Measurements from ENCODE around the gene VRTN.

VRTN gene

DNA sequence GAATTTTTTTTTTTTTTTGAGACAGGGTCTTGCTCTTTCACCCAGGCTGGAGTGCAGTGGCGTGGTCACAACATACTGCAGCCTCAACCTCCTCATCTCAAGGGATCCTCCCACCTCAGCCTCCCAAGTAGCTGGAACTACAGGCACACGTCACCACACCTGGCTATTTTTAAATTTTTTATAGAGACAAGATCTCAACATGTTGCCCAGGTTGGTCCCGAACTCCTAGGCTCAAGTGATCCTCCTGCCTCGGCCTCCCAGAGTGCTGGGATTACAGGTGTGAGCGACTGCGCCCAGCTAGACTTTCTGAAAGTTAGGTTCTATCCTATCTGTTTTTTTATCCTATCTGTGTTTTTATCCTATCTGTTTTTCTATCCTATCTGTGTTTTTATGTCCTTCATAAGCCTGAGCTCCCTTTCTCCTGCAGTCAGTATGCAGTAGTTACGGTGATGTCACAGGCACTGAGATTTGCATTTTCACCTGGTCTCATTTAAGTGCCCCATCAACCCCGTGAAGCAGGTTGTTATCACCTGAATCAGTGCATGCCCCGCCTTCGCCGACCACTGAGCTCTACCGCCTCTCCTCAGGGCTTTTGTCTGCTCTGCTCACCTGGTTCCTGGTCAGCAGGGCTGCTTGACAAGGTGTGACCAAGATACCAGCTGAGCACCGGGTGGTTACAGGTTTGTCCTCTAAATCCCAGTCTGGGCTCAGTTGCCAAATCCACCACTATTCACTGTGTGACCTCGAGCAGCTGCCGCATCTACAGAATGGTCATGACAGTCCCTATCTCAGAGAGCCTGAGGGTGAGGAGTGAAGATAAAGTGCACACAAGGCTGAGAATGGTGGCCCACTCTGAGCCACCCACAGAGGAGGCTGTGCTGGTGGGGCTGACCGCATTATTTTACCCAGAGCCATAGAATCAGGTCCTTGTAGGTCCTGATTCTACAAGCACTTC is 44.6 kb downstream of the VRTN start:
- H3K4me2 ChIP-seq: no peak overlapping the region
- H3K27ac ChIP-seq: no peak overlapping the region
- no peaks in the 10 kb centered on the region for H3K36me3 ChIP-seq
- H4K20me1 ChIP-seq: no peaks in the 10 kb centered on the region
- no peak overlapping the region for H3K4me3 ChIP-seq
- peaks cover 30% of the 10 kb centered on the region for H3K4me1 ChIP-seq
- H3K9ac ChIP-seq: no peak overlapping the region
- no peak for TF ChIP-seq Cebpa-rat (IDR thresholded peaks at IDR 0.05)
- no peaks in the 10 kb centered on the region for H3K9me3 ChIP-seq
- no peaks in the 10 kb centered on the region for H3K27me3 ChIP-seq

DNA sequence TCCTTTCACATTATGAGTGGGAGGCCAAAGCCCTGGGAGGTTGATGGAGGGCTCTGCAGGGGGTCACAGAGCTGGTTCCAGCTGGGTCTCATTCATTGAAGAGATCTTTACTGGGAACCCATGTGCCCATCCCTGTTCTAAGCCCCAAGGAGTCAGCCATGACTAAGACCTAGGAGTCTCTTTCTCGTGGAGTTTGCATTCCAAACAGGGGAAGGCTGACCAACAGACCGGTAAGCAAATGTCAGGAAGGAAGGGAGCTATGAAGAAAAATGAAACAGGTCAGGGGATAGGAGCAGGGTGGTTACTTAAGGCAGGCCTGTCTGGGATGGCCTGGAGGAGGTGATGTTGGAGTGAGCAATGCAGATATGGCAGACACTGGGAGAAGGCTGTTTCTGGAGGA is 46.3 kb downstream of the VRTN start:
- H3K4me2 ChIP-seq: no peak overlapping the region
- no peaks in the 10 kb centered on the region for H3K9me3 ChIP-seq
- H3K4me3 ChIP-seq: no peak overlapping the region
- peaks cover 30% of the 10 kb centered on the region for H3K4me1 ChIP-seq
- no peak for TF ChIP-seq Cebpa-rat (IDR thresholded peaks at IDR 0.05)
- H4K20me1 ChIP-seq: no peaks in the 10 kb centered on the region
- H3K9ac ChIP-seq: no peak overlapping the region
- H3K27me3 ChIP-seq: no peaks in the 10 kb centered on the region
- no peaks in the 10 kb centered on the region for H3K36me3 ChIP-seq
- H3K27ac ChIP-seq: no peak overlapping the region

DNA sequence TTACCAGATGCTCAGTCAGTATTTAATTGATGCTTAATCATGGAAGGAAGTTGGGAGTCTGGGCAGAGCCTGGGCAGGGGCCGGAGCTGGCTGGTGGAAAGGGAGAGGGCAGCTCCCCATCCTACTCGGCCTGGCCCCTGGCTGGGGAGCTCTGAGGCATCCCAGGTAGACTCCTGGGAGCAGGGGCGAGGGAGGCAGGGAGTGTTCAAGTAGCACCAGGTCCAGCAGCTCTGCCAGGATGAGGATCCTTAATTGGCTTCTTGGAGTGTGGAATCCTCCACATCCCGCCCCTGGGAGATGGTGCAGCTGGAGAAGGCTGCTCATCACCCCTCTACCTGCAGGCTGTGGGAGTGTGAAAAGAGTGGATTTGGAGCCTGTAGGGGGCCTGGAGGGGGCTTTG is 46.8 kb downstream of the VRTN start:
- Histone ChIP-seq H3K27ac (no peak overlapping the region), H3K9ac (no peak overlapping the region), H3K4me1 (peaks cover 30% of the 10 kb centered on the region), H3K9me3 (no peaks in the 10 kb centered on the region), H3K4me2 (no peak overlapping the region), H3K4me3 (no peak overlapping the region), H3K36me3 (no peaks in the 10 kb centered on the region), H4K20me1 (no peaks in the 10 kb centered on the region), H3K27me3 (no peaks in the 10 kb centered on the region)
- TF ChIP-seq Cebpa-rat (IDR thresholded peaks at IDR 0.05): no peak

GRCh38 chr14:74400031-74400685 is 51.9 kb downstream of the VRTN start:
- peak overlapping the region; percentile 95 for H3K27ac ChIP-seq
- no peak for TF ChIP-seq Cebpa-rat (IDR thresholded peaks at IDR 0.05)
- no peak overlapping the region; the same call in 1 of the 2 replicates for H3K9ac ChIP-seq
- no peaks in the 10 kb centered on the region for H3K36me3 ChIP-seq
- H3K4me1 ChIP-seq: peaks cover 62% of the 10 kb centered on the region
- no peak overlapping the region for H3K4me3 ChIP-seq
- H4K20me1 ChIP-seq: no peaks in the 10 kb centered on the region
- peak overlapping the region; percentile 99 for H3K4me2 ChIP-seq
- H3K27me3 ChIP-seq: no peaks in the 10 kb centered on the region
- no peaks in the 10 kb centered on the region for H3K9me3 ChIP-seq

DNA sequence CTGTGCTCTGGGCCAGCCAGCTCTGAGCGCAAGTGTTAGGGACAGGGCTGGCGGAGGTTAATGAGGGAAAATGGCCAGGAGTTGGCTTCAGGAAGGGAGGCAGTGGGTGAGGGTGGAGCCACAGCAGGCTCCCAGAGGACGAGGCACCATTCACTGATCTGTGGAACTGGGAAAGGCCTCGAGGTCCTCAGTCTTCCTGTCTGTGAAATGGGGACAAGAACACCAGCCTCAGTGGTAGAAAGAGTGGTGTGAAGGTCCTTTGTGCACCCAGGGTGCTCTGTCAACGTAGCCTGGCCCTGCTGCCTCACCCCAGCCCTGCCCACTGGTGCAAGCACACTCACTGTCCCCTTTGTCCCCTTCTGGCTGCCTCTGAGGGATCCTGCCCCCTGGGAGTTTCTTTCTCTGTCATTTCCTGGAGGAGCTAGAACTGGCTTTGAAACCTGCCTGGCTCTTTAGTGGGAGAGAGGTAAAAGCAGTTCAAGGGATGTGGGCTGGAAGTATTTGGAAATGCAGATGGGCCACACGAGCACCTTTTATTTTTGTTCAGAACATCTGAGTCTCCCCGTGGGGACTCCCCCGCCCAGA is 52.7 kb downstream of the VRTN start:
- Histone ChIP-seq H3K36me3 (no peaks in the 10 kb centered on the region), H3K4me3 (peak overlapping the region; percentile 64), H4K20me1 (no peaks in the 10 kb centered on the region), H3K4me2 (peak overlapping the region; percentile 99), H3K27me3 (no peaks in the 10 kb centered on the region), H3K9ac (peak overlapping the region; percentile 84), H3K4me1 (peaks cover 70% of the 10 kb centered on the region), H3K9me3 (no peaks in the 10 kb centered on the region), H3K27ac (peak overlapping the region; percentile 95)
- TF ChIP-seq Cebpa-rat (IDR thresholded peaks at IDR 0.05): no peak

DNA sequence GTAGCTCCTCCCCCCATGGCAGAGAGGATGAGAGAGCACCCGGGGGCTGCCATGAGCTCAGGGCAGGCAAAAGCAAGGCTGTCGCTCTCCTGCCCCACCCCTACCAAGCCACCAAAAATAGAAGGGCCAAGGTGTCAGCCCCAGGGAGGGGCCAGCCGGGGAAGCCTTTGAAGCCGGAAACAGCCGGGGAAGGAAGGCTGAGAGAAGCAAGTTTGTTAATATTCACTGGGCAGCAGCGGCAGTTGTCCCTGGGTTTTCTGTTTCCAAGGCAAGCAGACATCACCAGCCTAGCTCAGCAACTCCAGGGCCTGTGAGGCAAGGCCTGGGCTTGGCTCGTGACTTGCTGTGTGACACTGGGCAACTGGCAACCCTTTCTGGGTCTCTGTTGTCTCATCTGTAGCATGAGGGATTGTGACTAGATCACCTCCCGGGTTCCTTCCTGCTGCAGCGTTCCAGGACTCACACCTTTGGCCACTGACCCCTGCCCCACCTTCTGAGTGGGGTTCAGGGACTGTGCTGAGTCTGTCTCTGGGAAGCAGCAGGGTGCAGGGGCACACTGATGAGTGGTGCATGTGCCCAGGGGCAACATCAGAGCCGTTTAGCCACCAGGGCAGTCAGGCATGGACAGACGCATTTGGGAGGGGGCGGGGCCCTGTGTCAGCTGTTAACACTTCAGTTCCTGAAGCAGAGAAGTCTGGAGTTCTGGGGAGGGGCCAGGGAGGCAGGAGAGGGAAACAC is 53.4 kb downstream of the VRTN start:
- H3K4me2 ChIP-seq: peak overlapping the region; percentile 99
- H3K36me3 ChIP-seq: no peaks in the 10 kb centered on the region
- H3K4me1 ChIP-seq: peaks cover 77% of the 10 kb centered on the region
- no peaks in the 10 kb centered on the region for H4K20me1 ChIP-seq
- no peaks in the 10 kb centered on the region for H3K27me3 ChIP-seq
- peak overlapping the region; percentile 64 for H3K4me3 ChIP-seq
- H3K27ac ChIP-seq: peak overlapping the region; percentile 95
- TF ChIP-seq Cebpa-rat (IDR thresholded peaks at IDR 0.05): no peak
- H3K9ac ChIP-seq: peak overlapping the region; percentile 84
- no peaks in the 10 kb centered on the region for H3K9me3 ChIP-seq

GRCh38 chr14:74402401-74403251 is 54.4 kb downstream of the VRTN start:
- peak overlapping the region; percentile 64 for H3K4me3 ChIP-seq

DNA sequence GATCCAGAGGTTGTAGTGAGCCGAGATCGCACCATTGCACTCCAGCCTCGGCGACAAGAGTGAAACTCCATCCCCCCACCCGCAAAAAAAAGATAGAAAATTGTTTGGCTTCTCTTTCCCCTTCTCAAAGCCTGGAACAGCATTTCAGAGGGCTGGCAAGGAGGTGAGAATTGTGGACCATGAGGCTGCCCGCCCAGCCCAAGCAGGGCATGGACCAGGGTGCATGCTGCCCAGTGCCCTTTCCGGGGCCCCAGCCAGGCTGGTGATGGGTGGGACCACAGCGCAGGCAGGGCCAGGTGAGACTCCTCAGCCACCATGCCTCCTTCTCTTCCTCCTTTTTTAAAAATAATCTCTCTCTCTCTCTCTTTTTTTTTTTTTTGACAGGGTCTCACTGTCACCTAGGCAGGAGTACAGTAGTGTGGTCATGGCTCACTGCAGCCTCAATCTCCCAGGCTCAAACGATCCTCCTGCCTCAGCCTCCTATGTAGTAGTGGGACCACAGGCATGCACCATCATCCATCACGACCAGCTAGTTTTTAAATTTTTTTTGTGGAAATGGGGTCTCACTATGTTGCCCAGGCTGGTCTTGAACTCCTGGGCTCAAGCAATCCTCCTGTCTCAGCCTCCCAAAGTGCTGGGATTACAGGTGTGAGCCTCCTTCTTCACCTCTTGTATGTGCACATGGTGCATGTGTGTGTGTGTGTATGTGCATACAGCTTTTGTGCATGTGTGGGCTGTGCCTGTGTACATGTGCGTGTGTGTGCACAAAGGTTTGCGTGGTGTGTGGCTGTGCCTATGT is 55.5 kb downstream of the VRTN start:
- no peak for TF ChIP-seq Cebpa-rat (IDR thresholded peaks at IDR 0.05)
- Histone ChIP-seq H3K4me2 (peak overlapping the region; percentile 99), H3K27me3 (no peaks in the 10 kb centered on the region), H3K36me3 (no peaks in the 10 kb centered on the region), H4K20me1 (no peaks in the 10 kb centered on the region), H3K9ac (peak overlapping the region; percentile 84), H3K4me1 (peaks cover 96% of the 10 kb centered on the region), H3K27ac (peak overlapping the region; percentile 95), H3K9me3 (no peaks in the 10 kb centered on the region), H3K4me3 (no peak overlapping the region)

More at GRCh38 chr14:74402401-74403251, 54.4 kb downstream of the VRTN start:
- Histone ChIP-seq H3K27ac (peak overlapping the region; percentile 95), H4K20me1 (no peaks in the 10 kb centered on the region), H3K9me3 (no peaks in the 10 kb centered on the region), H3K9ac (peak overlapping the region; percentile 84), H3K4me1 (peaks cover 86% of the 10 kb centered on the region), H3K27me3 (no peaks in the 10 kb centered on the region), H3K4me2 (peak overlapping the region; percentile 99), H3K36me3 (no peaks in the 10 kb centered on the region)
- TF ChIP-seq Cebpa-rat (IDR thresholded peaks at IDR 0.05): no peak

Measured in BLaER1 (cell line).